Neural crest cell (in vitro differentiated cells): ENCODE results near the gene NAP1L1. TPM values are rescaled to one million over a fixed set of nuclear protein-coding genes. Genes with fewer than 3 reads are reported as not detected.

Experiments
- DNase-seq: peaks from one replicate; pipeline ENCODE4 v3.0.0; 2021; ENCODE audit warnings: low read depth, mixed read lengths, low spot score
- H3K27ac Mint-ChIP-seq: one replicate; pipeline ENCODE4 v1.8.0; 2021; ENCODE audit warnings: mild to moderate bottlenecking, mixed read lengths; ENCODE audit not compliant: unreplicated experiment
- H3K27me3 Mint-ChIP-seq: 2 replicates; pipeline ENCODE4 v1.8.0; 2021; ENCODE audit warnings: low read depth, mild to moderate bottlenecking, mixed read lengths
- H3K36me3 Mint-ChIP-seq: 2 replicates; pipeline ENCODE4 v1.8.0; 2021; ENCODE audit warnings: low read depth, mild to moderate bottlenecking, mixed read lengths
- H3K4me1 Mint-ChIP-seq: 2 replicates; pipeline ENCODE4 v1.8.0; 2021; ENCODE audit warnings: mixed read lengths
- H3K4me3 Mint-ChIP-seq: one replicate; pipeline ENCODE4 v1.8.0; 2021; ENCODE audit warnings: mild to moderate bottlenecking, mixed read lengths
- H3K9me3 Mint-ChIP-seq: 2 replicates; pipeline ENCODE4 v1.8.0; 2021; ENCODE audit warnings: mixed read lengths
- total RNA-seq: library from RNA; stranded (reverse); gene quantifications from 2 replicates; pipeline ENCODE4 v1.2.1, GENCODE V29; 2021
- TF ChIP-seq, protein P1 (sequence below): fragments of 200-600 bp; sonication (generic); conservative IDR thresholded peaks from 2 replicates; pipeline ENCODE4 v1.5.0; 2021; ENCODE audit warnings: antibody characterized with exemption, mild to moderate bottlenecking

Gene NAP1L1
- total RNA-seq, 1 donor from 2014 or later = 1,116 TPM

DNA sequence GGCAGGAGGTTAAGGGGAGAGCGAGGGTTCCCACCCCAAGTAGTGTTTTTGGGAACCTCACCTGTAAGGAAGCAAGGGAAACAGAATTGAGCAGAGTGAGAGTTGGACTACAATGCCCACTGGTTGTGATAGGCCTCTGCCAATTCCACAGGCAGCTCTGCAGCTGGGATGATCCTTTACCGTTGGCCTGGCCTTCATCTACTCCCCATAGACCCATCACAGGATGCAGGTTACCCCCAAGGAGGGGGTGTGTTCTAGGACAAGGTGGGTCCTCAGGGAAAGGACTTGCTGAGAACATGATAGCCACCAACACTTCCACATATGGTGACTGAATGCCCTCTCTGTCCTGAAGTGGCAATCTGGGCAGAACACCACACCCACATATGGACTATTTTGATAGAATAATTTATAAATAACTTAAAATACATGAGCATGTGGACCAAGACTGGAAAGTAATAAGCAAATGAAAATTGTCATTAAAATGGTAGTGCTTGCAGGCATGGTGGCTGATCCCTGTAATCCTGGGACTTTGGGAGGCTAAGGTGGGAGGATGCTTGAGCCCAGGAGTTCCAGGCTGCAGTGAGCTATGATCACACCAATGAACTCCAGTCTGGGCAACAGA lies 61.3 kb downstream of the NAP1L1 start:
- TF ChIP-seq, protein P1, sequence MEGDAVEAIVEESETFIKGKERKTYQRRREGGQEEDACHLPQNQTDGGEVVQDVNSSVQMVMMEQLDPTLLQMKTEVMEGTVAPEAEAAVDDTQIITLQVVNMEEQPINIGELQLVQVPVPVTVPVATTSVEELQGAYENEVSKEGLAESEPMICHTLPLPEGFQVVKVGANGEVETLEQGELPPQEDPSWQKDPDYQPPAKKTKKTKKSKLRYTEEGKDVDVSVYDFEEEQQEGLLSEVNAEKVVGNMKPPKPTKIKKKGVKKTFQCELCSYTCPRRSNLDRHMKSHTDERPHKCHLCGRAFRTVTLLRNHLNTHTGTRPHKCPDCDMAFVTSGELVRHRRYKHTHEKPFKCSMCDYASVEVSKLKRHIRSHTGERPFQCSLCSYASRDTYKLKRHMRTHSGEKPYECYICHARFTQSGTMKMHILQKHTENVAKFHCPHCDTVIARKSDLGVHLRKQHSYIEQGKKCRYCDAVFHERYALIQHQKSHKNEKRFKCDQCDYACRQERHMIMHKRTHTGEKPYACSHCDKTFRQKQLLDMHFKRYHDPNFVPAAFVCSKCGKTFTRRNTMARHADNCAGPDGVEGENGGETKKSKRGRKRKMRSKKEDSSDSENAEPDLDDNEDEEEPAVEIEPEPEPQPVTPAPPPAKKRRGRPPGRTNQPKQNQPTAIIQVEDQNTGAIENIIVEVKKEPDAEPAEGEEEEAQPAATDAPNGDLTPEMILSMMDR = no peak
- DNase-seq = no peak
- H3K4me1 Mint-ChIP-seq = peaks cover 53% of the 10 kb centered on the region
- H3K9me3 Mint-ChIP-seq = no peaks in the 10 kb centered on the region
- no peak overlapping the region for H3K4me3 Mint-ChIP-seq
- no peaks in the 10 kb centered on the region for H3K27me3 Mint-ChIP-seq
- no peak overlapping the region for H3K27ac Mint-ChIP-seq
- H3K36me3 Mint-ChIP-seq = no peaks in the 10 kb centered on the region

DNA sequence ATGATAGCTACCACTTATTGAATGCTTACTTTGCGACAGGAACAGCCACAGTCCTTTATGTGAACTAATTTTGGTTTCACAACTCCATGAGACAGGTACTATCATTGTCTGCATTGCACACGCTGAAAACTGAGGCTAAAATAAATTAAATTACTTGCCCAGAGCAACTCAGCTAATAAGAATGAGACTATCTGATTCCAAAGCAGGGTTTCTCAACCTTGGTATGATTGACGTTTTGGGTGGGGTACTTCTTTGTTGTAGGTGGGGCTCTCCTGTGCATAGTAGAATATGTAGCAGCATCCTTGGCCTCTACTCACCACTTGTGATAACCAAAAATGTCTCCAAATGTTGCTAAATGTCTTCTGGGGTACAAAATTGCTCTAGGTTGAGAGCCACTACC lies 62.0 kb downstream of the NAP1L1 start:
- TF ChIP-seq, protein P1 = no peak
- no peaks in the 10 kb centered on the region for H3K9me3 Mint-ChIP-seq
- no peaks in the 10 kb centered on the region for H3K27me3 Mint-ChIP-seq
- H3K27ac Mint-ChIP-seq = no peak overlapping the region
- no peak for DNase-seq
- no peaks in the 10 kb centered on the region for H3K36me3 Mint-ChIP-seq
- H3K4me3 Mint-ChIP-seq = no peak overlapping the region
- H3K4me1 Mint-ChIP-seq = peaks cover 56% of the 10 kb centered on the region

DNA sequence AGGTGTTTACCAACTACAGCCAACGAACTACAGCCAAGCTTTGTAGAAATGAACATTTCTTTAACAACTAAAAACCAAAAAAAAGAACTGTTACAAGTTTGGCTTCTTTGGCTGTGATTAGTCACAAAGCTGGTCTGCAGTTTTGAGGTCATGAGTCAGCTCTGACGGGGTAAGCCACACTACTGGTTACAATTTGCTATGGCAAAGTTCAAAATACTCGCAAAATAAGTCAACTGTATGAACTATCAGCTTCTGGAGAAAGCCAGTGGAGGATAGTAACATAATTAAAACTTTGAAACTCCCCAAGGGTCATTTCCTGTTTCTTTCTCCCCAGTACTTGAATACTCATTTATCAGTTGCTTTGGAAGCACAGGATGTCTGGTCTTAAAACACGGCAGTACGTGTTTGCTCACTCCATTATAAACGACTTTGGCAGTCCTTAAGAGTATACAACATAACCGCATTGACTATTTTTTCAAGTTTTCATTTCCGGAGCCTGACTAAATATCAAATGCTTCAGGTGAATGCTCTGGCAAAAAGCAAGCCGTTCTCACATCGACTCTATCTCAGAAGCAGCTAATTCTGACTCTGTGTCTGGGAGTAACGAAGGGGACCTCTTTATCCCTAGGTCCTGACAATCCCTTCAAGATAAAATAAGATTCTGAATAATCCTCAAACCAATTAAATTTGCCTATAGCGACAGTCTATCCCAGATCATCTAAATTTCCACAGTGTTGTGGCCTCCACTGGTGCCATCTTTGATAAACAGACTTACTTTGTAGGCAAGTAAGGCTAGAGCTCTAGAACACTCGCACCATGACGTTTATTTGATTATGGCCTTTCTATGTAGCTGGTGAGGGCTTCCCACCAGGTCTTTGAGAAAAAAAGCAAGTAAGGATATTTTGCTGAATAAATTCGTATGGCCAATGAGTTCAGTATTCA lies 63.5 kb downstream of the NAP1L1 start:
- Mint-ChIP-seq H3K9me3 (peaks cover 4% of the 10 kb centered on the region), H3K4me1 (peaks cover 49% of the 10 kb centered on the region), H3K27me3 (no peaks in the 10 kb centered on the region), H3K36me3 (no peaks in the 10 kb centered on the region), H3K27ac (peak overlapping the region; percentile 36), H3K4me3 (no peak overlapping the region)
- DNase-seq = no peak
- TF ChIP-seq, protein P1 = no peak

DNA sequence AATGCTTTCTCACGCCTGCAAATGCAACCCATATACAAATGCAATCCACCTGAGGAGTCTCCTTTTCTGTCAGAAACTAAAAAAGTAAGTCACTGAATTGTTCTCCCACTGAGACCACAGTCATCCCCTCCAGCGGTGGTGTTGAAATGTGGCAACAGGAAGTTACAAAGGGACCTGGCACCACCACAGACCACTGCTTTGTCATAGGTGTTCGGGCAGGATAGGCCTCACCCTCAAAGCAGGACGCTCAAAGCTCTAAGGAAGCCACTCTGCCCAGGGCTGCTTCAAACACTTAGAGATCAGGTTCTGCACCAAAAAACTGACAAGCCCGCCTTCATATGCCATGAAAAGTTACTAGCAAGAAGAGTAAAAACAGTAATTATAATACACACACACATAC lies 64.2 kb downstream of the NAP1L1 start:
- H3K27me3 Mint-ChIP-seq = no peaks in the 10 kb centered on the region
- peak overlapping the region; percentile 45 for H3K27ac Mint-ChIP-seq
- DNase-seq = no peak
- TF ChIP-seq, protein P1 = no peak
- peaks cover 45% of the 10 kb centered on the region for H3K4me1 Mint-ChIP-seq
- H3K36me3 Mint-ChIP-seq = no peaks in the 10 kb centered on the region
- no peak overlapping the region for H3K4me3 Mint-ChIP-seq
- H3K9me3 Mint-ChIP-seq = peaks cover 4% of the 10 kb centered on the region

DNA sequence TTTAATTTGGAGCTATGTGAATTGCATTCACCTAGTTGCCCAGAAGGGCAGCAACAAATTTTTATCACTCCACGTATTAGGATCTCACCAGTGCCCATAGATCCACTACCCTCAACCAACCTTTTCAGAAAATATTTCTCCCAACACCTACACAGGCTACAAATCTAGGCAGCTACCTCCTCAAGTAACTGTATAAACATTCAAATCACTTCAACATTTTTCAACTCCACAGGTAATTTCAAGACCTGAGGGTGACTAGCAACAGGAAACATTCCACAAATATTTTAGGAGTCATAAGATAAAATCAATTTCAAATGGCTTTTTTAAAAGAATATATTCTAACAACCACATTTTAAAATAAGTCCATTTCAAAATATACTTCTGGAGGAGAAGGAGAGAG lies 65.8 kb downstream of the NAP1L1 start:
- H3K4me1 Mint-ChIP-seq = peaks cover 36% of the 10 kb centered on the region
- TF ChIP-seq, protein P1 = no peak
- no peak overlapping the region for H3K4me3 Mint-ChIP-seq
- DNase-seq = no peak
- H3K9me3 Mint-ChIP-seq = peaks cover 4% of the 10 kb centered on the region
- no peaks in the 10 kb centered on the region for H3K27me3 Mint-ChIP-seq
- H3K36me3 Mint-ChIP-seq = no peaks in the 10 kb centered on the region
- no peak overlapping the region for H3K27ac Mint-ChIP-seq
